ENCODE results near the gene ADPRHL1.
A peak's percentile ranks its signal among the peaks of the same experiment; 100 is the strongest.

The ADPRHL1 gene

GRCh38 chr13:113425941-113426590 lies 27.2 kb downstream of the ADPRHL1 start:
- no peak overlapping the region for H3K4me3 ChIP-seq (ENCODE audit: low read depth, low read length)
- DNase-seq (ENCODE audit: low read depth, low spot score) = no peak
- in situ Hi-C loops (cut with HindIII; ENCODE audit: low sequenced_read_pairs) = no loop called here
- no peak for TF ChIP-seq CTCF (IDR thresholded peaks at IDR 0.05; ENCODE audit: low read depth, low read length)

- in situ Hi-C loops (cut with HindIII; ENCODE audit: low sequenced_read_pairs) = no loop called here
- TF ChIP-seq CTCF (IDR thresholded peaks at IDR 0.05; ENCODE audit: low read depth, low read length) = no peak
- H3K4me3 ChIP-seq (ENCODE audit: low read depth, low read length) = no peak overlapping the region
- no peak for DNase-seq (ENCODE audit: low read depth, low spot score)
Observed at GRCh38 chr13:113423520-113424163, 29.6 kb downstream of the ADPRHL1 start.

GRCh38 chr13:113422807-113423519 lies 30.3 kb downstream of the ADPRHL1 start:
- in situ Hi-C loops (cut with HindIII; ENCODE audit: low sequenced_read_pairs) = no loop called here
- DNase-seq (ENCODE audit: low read depth, low spot score) = no peak
- no peak for TF ChIP-seq CTCF (IDR thresholded peaks at IDR 0.05; ENCODE audit: low read depth, low read length)
- no peak overlapping the region for H3K4me3 ChIP-seq (ENCODE audit: low read depth, low read length)

GRCh38 chr13:113421673-113422270 lies 31.5 kb downstream of the ADPRHL1 start:
- TF ChIP-seq CTCF (IDR thresholded peaks at IDR 0.05; ENCODE audit: low read depth, low read length) = no peak
- H3K4me3 ChIP-seq (ENCODE audit: low read depth, low read length) = no peak overlapping the region
- peak; percentile 11 for DNase-seq (ENCODE audit: low read depth, low spot score)
- in situ Hi-C loops (cut with HindIII; ENCODE audit: low sequenced_read_pairs) = no loop called here

GRCh38 chr13:113420833-113421600 lies 32.3 kb downstream of the ADPRHL1 start:
- no peak overlapping the region for H3K4me3 ChIP-seq (ENCODE audit: low read depth, low read length)
- in situ Hi-C loops (cut with HindIII; ENCODE audit: low sequenced_read_pairs) = no loop called here
- no peak for DNase-seq (ENCODE audit: low read depth, low spot score)
- no peak for TF ChIP-seq CTCF (IDR thresholded peaks at IDR 0.05; ENCODE audit: low read depth, low read length)

GRCh38 chr13:113420232-113420631 lies 33.1 kb downstream of the ADPRHL1 start:
- DNase-seq (ENCODE audit: low read depth, low spot score) = no peak
- in situ Hi-C loops (cut with HindIII; ENCODE audit: low sequenced_read_pairs) = no loop called here
- TF ChIP-seq CTCF (IDR thresholded peaks at IDR 0.05; ENCODE audit: low read depth, low read length) = no peak

More at GRCh38 chr13:113420232-113420631, 33.1 kb downstream of the ADPRHL1 start:
- no peak overlapping the region for H3K4me3 ChIP-seq (ENCODE audit: low read depth, low read length)
